DMS114 treated with DMSO at 0.1 percent for 48 hours (cell line): ENCODE measurements around the gene FAM228B.
"Not testable (repeated sequence)": the region's sequence is repeated elsewhere in the genome, so short reads cannot be mapped to it uniquely, and the experiment has no call there.

Experiments
- DNase-seq: peaks from one replicate; lab custom pipeline; 2025; ENCODE audit not compliant: unreplicated experiment; lab: John Stamatoyannopoulos, UW

Gene FAM228B

DNA sequence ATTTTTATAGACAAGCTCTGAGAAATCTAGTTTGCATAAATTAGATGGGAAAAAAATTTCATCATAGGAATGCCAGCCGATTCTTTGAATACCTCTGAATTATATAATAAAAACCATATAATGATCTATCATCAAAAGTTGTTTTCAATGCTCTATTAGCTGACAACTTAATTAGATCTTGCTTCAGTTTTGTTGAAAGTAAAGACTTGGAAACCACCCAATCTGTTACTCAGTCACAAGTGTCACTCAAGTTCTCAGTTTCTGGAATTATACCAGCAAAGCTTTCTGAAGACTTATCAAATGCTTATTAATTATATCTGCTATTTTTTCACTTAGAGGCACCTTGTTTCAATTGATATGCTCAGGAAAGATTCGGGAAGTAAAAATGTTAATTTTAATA, 21.3 kb upstream of the FAM228B start:
- DNase-seq, result no peak

DNA sequence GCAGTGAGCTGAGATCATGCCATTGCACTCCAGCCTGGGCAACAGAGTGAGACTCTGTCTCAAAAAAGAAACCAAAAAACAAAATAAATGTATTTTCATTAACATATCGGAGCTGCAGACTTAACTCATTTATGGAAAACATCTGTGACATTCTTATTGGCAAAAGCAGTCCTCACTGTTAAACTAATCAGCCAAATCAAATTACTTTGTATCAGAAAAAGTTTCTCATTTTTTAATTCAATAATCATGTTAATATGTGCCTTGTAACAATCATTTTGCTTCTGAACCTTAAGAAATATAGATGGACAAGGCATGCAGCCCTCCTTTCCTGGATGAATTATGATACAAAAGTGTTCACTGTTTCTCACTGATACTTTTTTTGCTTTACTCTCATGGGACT, 20.6 kb upstream of the FAM228B start:
- no peak for DNase-seq

DNA sequence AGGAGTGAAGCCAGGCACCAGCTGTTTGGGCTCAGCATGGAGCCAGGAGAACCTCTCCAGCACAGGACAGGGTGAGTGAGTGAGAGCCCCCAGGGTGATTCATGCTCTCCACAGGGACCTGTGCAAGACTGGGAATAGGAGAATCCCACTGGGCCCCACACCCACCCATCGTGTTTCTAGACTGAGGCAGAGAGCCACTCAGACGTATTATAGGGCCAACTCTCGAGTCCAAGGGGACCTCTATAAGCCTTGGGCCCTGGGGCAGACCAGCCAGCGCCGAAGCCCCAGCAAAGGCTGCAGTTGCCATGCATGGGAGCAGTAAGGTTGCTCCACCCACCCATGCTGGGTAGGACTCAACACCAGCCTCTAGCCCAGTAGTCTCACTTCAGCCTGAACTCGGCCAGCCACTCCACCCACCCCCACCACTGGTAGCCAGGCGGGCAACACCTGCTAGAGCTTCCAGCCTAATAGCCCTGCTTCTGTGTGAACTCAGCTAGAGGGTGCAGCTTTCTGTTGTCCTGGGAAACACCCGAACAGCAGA, 19.1 kb upstream of the FAM228B start:
- no peak for DNase-seq

DNA sequence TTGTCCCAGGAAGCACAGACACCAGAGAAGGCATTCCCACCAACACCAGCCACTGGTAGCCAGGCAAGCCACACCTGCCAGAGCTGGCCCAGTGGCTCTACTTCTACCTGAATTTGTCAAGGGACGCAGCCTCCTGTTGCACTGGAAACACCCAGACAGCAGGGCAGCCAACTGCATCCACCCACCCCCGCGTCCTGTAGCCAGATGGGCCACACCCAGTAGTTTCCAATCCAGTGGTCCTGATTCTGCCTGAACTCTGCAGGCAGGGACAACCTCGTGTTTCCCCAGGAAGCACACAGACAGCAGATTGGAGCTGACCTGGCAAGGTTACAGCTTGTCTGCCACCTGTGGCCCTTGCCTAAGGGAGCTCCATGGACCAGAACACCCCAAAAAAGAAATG, 18.4 kb upstream of the FAM228B start:
- no peak for DNase-seq

DNA sequence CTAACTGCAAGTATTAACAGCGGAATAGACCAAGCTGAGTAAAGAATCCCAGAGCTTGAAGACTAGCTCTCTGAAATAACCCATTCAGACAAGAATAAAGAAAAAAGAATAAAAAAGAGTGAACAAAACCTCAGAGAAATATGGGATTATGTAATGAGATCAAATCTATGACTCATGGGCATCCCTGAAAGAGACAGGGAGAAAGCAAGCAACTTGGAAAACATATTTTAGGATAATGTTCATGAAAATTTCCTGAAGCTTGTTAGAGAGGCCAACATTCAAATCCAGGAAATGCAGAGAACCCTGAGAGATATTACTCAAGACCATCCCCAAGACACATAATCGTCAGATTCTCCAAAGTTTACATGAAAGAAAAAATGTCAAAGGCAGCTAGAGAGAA, 17.5 kb upstream of the FAM228B start:
- no peak for DNase-seq

DNA sequence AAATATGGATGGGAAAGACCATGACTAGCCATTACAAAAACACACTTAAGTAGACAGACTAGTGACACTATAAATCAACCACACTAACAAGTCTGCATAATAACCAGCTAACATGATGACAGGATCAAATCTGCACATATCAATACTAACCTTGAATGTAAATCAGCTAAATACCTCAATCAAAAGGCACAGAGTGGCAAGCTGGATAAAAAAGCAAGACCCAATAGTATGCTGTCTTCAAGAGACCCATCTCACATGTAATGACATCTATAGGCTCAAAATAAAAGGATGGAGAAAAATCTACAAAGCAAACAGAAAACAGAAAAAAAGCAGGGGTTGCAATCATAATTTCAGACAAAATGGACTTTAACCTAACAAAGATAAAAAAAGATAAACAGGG, 16.5 kb upstream of the FAM228B start:
- DNase-seq, result no peak

DNA sequence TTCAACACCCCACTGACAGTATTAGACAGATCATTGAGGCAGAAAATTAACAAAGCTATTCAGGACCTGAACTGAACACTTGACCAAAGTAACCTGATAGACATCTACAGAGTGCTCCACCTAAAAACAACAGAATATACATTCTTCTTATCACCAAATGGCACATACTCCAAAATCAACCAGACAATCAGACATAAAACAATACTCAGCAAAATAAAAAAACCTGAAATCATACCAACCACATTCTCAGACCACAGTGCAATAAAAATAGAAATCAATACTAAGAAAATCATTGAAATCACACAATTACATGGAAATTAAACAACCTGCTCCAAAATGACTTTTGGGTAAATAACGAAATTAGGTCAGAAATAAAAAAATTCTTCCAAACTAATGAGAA, 15.9 kb upstream of the FAM228B start:
- no peak for DNase-seq

DNA sequence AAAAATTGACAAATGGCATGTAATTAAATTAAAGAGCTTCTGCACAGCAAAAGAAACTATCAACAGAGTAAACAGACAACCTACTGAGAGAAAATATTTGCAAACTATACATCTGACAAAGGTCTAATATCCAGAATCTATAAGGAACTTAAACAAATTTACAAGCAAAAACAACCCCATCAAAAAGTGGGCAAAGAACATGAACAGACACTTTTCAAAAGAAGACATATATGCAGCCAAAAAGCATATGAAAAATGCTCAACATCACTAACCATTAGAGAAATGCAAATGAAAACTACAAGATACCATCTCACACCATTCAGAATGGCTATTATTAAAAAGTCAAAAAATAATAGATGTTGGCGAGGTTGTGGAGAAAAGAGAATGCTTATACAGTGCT, 13.8 kb upstream of the FAM228B start:
- DNase-seq, result not testable (repeated sequence)

DNA sequence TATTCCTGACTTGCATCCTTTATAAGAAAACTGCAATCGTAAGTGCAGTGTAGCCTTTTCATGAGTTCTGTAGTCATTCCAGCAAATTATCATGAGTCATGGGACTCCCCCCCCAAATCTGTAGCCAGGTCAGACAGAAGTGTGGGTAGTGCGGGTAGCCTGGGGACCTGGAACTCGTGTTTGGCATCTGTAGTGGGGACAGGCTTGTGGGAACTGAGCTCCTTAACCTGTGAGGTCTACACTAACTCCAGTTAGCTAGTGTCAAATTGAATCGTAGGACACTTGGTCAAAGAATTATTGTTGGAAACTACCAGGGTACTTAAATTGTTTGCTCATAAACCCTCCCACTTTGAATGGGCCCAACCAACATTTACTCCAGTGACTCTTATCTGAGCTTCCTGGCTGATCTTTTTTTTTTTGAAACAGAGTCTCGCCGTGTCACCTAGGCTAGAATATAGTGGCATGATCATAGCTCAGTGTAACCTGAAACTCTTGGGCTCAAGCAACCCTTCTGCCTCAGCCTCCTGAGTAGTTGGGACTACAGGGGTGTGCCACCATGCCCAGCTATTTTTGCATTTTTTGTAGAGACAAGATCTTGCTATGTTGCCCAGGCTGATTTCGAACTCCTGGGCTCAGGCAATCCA, 12.5 kb upstream of the FAM228B start:
- DNase-seq, result no peak

DNA sequence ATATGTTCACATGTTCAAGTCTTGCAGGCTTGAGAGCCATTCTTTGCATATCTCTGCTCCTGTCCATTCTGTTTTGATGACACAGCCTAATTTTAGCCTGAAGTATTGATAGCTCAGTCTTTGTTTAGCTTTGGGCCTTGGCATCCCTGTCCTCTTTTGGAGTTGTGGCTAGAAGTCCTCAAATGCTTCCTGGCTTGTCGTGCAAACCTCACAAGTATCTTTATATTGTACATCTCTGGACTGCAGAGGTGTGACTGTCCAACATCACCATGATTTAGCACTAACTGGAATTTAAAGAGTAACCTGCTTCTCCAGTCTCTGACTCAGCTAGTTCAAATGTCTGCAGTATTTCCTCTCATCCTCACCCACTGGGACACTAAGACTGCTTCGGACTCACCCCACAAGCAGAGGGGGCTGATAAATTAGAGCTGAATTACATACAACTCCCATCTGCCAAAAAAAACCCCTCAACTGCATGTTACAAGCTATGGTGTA, 11.8 kb upstream of the FAM228B start:
- DNase-seq, result no peak

DNA sequence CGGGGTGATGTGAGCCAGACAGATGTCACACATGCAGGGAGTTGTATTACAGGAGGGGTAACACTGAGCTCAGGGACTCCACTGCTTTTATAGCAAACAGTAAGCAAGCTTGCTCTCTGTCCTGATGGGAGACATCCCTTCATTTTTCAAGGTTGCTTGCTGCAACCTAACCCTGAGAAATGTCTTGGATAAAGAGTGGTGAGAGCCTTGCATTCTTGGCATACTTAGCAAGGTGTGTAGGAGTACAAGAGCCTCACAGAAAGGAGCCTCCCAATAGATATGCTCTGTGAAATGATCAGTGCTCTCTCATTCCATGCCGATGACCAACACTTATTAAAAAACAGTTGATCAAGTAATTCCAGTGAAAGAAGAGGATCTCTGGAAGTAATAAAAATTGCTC, 8.2 kb upstream of the FAM228B start:
- no peak for DNase-seq

DNA sequence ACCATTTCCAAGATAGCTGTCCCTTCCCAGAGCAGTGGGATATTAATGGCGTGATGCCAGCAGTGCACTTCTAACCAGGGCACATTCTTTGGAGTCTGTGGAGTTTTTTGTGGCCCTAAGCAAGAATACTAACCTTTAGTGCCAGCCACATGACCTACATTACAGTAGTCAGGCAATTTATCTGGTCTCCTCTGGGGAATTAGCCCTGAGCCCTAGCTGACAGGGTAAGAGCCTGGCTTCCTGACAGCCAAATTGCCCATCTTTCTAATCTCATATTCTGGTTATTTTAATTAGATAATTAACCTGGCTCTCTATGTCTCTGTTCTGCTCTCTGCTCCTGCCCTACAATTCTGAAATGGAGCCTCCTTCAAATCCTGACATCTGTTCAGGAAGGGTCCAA, 5.4 kb upstream of the FAM228B start:
- DNase-seq, result no peak

DNA sequence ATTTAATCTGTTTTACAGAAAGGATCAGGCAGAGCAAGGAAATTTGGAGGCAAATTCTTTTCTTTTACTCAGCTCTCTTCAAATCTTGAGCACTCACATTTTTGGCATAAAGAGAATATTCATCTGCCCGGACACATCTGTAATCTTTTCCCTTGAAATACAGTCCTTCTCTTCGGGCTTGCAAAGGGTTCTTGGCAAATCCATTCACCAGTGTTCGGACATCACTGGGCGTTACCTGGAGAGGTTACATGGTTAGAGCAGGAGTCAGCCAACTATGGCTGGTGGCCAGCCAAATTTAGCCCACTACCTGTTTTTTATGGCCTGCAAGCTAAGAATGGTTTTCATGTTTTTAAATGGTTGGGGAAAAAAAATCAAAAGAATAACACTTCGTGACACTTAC, 2.2 kb upstream of the FAM228B start:
- no peak for DNase-seq

DNA sequence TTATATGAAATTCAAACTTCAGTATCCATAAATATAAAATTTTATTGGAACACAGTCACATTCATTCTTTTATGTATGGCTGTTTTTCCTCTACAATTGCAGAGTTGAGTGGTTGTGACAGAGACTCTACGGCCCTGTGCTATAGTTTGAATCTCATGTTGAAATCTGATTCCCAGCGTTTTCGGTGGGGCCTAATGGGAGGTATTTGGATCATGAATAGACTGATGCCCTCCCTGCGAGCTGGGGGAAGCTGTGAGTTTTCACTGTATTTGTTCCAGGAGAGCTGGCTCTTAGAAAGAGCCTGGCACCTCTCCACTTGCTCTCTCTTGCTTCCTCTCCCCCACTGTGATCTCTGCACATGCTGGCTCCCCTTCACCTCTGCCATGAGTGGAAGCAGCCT, 1.8 kb upstream of the FAM228B start:
- no peak for DNase-seq

DNA sequence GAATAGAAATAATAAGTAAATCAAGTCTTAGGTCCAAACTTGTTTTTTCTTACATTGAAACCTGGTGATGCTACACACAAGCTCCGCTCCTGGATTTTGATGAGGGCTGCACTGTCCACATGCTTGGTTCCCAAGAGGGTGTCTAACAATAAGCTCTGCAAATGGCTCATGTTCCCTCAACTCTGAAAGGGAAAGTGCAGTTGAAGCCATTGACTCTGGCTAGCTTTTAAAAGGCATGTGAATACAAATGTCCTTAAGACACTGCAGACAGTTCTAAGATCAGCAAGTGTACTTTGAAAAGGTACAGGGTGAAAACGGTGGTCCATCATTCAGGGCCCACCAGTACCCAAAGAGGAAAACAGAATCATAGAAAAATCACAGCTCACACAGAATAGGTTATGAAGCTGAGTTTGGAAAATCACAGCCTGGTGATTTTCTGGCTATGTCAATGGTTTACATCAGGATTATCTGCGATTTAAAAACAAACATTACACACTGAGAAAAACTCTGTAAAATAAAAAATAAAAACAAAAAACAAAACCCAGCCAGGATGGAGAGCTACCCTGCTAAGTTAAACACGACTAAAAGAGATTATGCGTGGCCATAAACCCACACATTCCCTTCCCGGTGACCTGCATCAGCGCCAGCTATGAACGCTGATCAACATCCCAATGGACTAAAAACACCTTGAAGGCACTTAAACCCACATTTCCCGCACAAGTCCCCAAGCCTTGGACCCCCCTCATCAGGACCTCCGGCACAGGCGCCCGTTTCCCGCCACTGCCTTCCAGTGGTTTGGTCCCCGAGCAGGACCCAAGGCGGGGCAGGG, 689 bp upstream of the FAM228B start:
- DNase-seq, result no peak

DNA sequence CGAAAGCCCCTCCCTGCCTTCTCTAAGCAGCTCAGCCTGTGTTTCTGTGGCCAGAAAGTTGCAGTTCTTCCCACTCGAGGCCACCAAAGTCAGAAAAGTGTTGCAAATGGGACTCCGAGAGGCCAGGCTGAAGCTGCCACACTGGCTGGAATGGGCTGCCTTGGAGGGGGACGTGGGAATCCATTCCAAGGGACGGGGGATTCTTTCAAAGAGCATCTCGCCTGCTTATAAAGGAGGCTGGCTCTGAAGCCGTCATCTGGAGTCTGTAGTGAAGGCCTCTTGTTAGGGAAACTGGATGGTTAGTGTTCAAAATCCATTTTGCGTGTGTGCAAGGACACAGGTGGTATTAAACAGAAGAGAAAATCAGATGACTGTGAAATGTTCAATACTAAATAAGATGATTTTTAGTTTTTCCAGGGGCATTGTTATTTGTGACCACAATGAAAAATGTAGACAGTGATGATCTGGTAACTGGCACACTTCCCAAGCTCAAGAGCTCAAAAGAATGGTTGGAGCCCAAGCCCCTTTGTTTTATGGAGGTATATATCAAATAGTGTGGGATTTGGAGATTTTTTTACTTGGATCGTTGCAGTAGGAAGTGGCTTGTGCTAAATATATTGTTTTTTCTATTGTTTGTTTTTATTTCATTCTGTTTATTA, 782 bp downstream of the FAM228B start:
- DNase-seq, result no peak

DNA sequence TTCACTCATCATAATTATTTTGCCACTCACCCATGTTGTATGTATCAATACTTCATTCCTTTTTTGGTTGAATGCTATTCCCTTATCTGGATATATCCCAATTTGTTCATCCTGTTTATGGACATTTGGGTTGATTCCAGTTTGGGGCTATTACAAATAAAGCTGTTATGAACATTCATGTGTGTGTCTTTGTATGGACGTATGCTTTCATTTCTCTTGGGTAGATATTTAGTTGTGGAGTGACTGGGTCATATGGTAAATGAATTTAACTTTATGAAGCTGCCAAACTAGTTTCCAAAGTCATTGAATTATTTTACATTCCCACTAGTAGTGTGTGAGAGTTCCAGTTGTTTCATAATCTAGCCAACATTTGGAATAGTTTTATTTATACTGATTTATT, 2.7 kb downstream of the FAM228B start:
- no peak for DNase-seq

DNA sequence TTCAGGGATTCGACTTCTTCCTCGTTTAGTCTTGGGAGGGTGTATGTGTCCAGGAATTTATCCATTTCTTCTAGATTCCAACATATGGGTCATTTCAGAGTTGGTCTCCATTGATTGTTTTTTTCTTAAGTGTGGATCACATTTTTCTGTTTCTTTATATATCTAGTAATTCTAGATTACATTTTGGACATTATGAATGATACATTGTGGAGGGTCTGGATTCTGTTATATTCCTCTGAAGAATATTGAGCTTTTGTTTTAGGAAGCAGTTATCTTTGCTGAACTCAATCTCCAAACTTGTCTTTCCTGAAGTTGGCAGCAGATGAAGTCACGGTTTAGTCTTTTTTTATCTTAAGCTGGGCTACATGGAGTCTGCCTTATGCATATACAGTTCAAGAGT, 9.3 kb downstream of the FAM228B start:
- no peak for DNase-seq

DNA sequence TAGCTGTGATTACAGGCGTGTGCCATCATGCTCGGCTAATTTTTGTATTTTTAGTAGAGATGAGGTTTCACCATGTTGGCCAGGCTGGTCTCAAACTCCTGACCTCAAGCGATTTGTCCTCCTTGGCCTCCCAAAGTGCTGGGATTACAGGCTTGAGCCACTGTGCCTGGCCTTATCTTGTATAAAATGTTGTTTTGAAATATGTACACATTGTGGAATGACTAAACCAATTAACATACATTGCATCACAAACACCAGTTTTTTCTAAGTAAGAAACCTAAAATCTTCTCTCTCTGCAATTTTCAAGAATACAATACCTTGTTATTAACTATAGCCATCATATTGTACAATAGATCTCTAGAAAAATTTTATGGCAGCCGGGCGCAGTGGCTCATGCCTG, 17.0 kb downstream of the FAM228B start:
- not testable (repeated sequence) for DNase-seq

DNA sequence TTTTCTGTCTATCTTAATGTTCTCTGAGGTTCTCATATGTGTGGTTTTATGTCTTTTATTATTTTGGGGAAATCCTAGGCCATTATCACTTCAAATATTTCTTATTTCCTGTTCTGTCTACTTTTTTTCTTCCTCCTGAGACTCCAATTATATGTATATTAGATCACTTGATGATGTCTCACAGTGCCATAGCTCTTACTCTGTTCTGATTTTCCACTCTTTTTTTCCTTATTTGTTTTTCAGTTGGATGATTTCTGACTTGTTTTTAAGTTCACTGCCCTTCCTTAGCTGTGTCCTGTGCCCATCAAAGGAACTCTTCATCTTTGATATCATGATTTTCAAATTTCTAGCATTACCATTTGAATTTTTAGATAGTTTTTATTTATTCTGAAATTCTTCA, 24.1 kb downstream of the FAM228B start:
- DNase-seq, result no peak

DNA sequence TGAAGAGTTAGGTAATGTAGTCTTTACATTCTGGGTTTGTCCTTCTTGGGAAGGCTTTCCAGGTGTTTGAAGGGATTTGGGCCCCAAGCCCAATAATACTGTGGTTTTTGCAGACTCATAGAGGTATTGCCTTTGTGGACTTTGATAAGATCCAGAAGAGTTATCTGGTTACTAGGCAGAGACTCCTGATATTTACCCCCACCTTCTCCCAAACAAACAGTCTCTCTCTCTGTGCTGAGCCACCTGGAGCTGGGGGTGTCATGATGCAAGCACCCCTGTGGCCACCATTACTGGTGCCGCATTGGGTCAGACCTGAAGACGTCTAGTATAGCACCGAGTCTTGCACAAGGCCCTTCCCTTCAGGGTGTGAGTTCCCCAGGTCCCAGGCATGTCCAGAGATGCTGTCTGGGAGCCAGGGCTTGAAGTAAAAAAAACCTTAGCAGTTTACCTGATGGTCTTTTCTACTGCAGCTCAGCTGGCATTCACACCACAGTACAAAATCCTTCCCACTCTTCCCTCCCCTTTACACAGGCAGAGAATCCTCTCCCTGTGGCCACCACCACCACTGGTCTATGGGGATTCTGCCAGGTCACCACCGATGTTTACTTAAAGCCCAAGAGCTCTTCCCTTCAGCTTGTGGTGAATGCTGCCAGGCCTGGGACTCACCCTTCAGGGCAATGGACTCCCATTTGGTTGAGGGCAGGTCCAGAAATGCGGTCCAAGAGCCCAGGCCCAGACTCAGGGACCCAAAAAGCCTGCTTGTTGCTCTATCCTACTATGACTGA, 29.3 kb downstream of the FAM228B start:
- no peak for DNase-seq
